GM19452 (cell line): ENCODE results near the gene PKD2L2.
"Not testable (repeated sequence)": the region's sequence is repeated elsewhere in the genome, so short reads cannot be mapped to it uniquely, and the experiment has no call there.

Experiments
- ATAC-seq: cut with Tn5 transposase; IDR thresholded peaks from one replicate; pipeline ENCODE4 v1.9.1; 2021; ENCODE audit not compliant: unreplicated experiment

PKD2L2 gene

GRCh38 chr5:137887831-137888230 is 1.4 kb upstream of the PKD2L2 start:
- no peak for ATAC-seq

- no peak for ATAC-seq
Observed at GRCh38 chr5:137888466-137888862, 793 bp upstream of the PKD2L2 start.

GRCh38 chr5:137890845-137891244 is 1.6 kb downstream of the PKD2L2 start:
- no peak for ATAC-seq

DNA sequence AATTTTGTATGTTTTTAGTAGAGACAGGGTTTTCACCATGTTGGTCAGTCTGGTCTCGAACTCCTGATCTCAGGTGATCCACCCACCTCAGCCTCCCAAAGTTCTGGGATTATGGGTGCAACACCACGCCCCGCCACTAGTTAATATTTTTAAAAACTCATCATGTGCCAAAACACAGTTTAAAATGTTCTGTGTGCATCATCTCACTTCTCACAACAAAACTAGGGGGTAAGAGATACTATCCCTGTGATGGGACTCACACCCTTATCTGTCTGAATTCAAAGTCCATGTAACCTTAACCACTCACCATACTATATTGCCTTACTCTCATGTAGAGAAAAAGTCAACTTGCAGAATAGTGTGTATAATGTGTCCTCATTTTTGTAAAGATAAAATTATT is 2.6 kb downstream of the PKD2L2 start:
- no peak for ATAC-seq

DNA sequence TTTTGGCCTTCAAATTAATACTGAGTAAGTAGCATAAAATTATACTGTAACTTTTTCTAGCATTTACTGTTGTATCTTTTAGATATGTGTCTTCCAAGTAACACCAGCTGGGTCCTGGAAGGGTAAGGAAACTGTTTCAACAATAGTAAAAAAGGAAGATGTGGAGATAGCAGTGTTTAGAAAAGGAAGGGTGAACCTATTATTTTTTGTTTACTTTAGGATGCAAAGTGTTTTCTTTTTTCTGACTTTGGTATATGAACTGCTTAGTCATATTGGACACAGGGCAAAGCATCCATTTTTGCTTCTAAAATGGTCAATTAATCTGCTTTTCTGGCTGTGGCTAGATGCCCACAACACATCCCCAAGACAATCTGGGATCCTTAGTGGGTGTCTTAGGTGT is 5.3 kb downstream of the PKD2L2 start:
- no peak for ATAC-seq

DNA sequence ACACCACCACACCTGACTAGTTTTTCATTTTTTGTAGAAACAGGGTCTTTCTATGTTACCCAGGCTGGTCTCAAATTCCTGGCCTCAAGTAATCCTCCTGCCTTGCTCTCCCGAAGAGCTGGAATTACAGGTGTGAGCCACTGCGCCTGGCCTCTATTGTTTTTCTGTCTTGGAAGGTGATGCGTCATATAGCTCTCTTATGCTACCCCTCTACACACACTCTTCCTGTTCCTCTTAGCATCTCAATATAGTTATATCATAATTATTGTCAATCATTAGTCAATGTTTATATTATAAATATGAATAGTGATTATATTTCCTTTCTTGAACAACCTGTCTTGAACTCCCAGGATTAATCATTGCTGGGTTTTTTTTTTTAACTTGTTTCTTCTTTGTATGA is 7.3 kb downstream of the PKD2L2 start:
- no peak for ATAC-seq

DNA sequence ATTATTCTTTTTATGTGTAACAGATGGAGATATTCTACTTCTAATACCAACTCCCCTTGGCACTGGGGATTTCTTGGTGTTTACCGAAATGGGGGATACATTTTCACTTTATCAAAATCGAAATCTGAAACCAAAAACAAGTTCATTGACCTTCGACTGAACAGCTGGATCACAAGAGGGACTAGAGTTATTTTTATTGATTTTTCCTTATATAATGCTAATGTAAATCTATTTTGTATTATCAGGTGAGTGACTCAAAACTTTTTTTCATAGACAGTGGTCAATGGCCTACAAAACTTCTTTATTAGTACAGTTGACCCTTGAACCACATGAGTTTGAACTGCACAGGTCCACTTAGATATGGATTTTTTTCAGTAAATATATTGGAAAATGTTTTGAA is 10.2 kb downstream of the PKD2L2 start:
- no peak for ATAC-seq

DNA sequence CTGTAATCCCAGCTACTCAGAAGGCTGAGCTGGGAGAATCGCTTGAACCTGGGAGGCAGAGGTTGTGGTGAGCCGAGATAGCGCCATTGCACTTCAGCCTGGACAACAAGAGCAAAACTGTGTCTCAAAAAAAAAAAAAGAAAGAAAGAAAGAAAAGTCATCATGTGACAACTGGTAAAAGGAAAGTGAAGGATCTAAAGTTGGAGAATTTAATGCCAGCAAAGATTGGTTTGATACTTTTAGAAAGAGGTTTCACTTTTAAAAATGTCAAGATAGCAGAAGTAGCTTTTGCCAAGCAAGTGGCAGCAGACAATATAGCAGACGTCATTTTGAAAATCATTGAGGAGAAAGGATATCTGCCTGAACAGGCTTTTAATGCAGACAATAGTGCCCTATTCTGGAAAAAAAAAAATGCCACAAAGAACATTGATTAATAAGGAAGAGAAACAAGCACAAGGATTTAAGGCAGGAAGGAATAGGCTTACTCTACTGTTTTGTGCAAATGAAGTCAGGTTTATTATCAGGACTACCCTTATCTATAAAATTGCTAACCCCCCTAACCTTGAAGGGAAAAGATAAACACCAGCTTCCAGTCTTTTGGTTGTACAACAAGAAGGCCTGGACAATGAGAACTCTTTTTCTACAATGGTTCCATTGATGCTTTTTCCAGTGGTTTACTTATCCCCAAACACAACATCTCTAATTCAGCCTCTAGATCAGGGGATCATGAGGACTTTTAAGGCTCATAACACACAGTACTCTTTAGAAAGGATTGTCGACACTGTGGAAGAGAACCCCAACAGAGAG is 12.0 kb downstream of the PKD2L2 start:
- ATAC-seq: no peak

DNA sequence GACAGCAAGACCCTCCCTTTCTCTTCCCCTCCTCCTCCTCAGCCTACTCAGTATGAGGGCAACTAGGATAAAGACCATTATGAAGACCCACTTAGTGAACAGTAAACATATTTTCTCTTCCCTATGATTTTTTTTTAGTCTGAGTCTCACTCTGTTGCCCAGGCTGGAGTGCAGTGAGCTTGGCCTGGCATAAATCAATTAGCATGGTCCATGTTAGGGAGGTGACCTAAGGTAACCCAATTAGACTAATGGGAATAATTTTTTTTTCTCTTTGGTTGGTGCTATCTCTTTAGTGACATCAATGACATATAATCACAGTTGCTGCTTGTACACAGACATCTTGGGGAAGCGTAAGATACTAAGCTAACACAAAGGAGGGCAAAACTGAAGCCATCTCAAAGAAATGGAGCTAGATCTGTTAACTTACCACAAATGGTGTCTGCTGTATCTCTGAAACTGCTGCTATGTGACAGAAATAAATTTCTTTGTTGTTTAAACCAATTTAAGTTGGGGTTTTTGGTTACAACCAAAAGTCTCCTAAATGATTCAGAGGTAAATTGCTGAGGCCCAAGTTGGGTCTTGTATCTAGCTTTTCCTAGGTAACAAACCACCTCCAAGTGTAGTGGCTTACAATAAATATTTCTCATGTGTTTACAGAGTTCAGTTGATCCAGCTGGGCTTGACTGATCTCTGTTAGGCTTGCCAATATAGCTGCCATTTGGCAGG is 13.3 kb downstream of the PKD2L2 start:
- no peak for ATAC-seq

GRCh38 chr5:137914758-137915157 is 25.5 kb downstream of the PKD2L2 start:
- no peak for ATAC-seq

DNA sequence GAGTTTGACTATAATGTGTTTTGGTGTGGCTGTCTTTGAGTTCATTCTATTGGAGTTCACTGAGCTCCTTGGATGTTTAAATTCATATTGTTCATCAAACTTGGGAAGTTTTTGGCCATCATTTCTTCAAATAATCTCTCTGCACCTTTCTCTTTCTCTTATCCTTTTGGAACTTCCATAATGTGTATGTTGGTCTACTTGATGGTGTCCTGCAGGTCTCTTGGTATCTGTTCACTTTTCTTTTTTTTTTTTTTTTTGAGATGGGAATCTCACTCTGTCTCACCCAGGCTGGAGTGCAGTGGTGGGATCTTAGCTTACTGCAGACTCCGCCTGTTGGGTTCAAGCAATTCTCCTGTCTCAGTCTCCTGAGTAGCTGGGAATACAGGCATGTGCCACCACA is 27.7 kb downstream of the PKD2L2 start:
- no peak for ATAC-seq

GRCh38 chr5:137921931-137922330 is 32.7 kb downstream of the PKD2L2 start:
- no peak for ATAC-seq

DNA sequence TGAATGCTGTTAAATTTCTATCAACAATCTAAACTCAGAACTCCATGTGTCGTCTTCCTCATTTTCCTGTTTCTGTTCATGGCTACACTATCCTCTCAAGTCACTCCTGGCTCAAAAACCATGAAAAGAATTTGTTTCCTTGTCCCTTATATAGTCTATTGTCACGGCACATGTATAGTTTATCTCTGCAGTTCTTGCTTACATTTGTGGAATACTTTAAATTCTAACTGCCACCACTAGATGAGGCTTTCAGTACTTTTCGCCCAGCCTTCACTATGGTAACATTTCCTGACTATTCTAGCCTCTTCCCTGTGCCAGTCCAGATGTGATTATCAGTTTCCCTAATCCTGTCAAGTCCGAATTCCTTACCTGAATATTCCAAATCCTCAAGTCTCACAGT is 34.6 kb downstream of the PKD2L2 start:
- ATAC-seq: no peak

DNA sequence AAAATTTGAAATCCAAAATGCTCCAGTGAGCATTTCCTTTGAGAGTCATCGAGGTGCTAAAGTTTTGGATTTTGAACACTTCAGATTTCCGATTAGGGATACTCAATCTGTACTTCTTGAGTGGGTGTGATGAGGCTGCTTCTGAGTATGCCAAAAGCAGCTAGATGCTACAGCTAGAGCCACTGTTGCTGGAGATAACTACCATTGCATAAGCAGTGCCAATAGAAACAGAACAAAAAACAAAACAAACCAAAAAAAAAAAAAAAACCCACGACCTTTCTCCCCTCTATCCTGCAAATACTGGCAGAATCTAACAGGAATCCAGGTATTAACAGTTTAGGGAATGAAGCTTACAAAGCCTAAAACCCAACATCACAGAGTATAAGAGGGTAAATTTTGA is 43.5 kb downstream of the PKD2L2 start:
- no peak for ATAC-seq

- ATAC-seq: no peak
Observed at GRCh38 chr5:137933491-137933911, 44.2 kb downstream of the PKD2L2 start.

DNA sequence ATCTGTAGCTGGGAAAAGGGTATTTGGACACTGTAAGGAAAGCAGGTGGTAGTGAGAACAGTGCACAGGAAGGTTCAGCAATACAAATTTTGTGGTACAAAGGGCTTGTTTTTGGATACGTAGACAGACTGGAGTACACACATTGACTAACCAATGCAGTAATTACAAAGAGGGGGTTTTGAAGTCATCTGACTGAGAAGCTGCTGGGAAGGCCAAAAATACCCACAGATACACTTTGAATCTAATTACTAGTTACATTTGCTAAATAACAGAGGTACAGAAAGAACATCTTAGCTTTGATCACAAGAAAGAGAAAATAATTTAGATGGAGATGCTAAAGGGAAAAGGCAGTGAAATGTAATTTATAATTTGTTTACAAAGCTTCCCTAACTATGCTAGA is 45.9 kb downstream of the PKD2L2 start:
- no peak for ATAC-seq

DNA sequence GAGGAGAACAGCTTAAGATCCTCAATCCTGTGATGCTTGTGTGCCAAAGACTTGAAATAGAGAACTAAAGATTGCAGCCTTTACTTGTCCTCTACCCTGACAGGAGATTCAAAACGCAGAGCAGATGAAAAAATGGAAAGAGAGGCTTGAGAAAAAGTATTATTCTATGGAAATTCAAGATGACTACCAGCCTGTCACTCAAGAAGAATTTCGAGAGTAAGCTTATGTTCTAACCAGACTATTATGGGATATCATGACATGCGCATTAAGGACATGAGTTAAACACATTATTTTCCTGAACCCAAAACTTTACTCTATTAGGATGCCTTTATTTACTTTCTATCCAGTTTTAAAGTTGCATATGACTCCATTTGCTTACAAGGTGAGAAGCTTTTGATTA is 46.4 kb downstream of the PKD2L2 start:
- ATAC-seq: no peak

GRCh38 chr5:137937994-137938750 is 48.9 kb downstream of the PKD2L2 start:
- ATAC-seq: no peak

DNA sequence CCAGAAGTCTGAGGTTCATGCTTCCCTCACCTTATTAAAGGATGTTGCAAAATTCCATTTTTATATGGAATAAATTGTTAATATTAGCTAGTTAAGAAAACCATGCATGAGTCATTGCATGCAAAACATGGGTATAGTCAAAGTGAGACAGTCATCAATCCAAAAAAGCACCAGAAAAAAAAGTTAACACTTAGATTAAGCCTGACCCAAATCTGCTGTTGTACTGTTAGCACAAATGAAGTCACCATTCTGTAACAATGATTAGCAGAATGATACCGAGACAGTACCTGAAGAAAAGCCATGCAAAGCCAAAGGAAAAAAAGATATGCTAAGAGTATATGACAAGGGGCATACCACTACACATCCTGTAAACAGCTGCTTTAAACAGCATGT is 49.5 kb downstream of the PKD2L2 start:
- ATAC-seq: no peak

GRCh38 chr5:137939331-137939730 is 50.1 kb downstream of the PKD2L2 start:
- no peak for ATAC-seq

GRCh38 chr5:137944280-137944679 is 55.0 kb downstream of the PKD2L2 start:
- not testable (repeated sequence) for ATAC-seq

DNA sequence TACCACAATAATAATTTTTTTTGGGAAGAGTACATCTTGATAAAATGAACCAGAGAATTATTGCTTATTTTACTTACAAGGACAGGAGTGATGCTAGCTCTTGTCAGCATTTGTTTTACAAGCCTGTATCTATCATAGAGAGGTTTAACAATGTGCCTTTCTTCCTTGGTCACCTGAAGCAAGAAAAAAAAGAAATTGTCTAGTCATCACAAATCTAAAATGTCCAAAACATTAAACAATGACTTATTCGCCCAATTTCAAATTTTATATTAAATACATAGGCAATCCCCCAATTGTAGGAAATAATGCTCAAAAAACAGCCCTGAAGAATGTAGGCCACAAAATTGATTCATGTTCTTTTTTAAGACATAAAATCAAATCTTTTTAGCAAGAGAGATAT is 56.6 kb downstream of the PKD2L2 start:
- ATAC-seq: no peak
